ENCODE results near the gene APOO.

The APOO gene

DNA sequence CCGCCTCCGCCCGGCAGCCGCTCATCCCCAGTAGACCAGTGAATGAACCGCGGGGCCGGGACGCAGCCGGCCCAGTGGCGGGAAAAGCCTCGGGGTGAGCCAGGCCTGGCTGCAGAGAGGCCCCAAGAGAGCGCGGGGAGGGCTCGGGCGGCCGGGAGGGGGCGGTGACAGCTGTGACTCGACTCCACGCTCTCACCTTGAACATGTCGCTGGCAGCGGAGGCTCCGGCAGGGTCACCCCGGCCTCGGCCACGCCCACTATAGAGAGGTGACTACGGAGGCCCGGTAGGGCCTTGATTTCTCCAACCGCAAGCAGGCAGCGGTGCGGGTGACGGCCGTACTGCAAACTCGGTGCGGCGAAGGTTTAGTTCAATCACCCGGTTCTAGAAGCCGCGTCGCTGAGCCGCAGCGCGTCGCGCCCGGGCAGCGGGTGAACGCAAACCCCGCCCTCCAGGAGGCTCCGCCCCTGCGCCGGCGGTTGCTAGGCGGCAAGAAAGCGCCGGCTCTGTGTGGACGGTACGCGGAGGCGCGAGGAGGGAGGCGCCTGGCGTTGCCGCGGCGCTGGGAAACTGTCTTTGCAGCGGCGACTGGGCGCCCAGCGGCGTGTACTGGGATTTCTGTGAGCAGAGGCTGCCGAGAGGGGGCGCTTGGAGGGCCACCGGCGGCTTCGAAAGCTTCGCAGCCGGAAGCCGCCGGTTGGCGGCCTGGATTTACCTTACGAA lies at the start of gene APOO, which contains the start of gene CXorf58:
Gene APOO (minus strand): TSS at position 441 of the 721 bp plus-strand sequence. CDS start 236 bp downstream, at position 205.
Gene CXorf58 (plus strand): TSS at position 509 of the 721 bp plus-strand sequence. CDS start 2,297 bp downstream, outside the sequence.
- peak; percentile 79 to 84 for DNase-seq (ENCODE audit: low read depth in 2 of 2)

DNA sequence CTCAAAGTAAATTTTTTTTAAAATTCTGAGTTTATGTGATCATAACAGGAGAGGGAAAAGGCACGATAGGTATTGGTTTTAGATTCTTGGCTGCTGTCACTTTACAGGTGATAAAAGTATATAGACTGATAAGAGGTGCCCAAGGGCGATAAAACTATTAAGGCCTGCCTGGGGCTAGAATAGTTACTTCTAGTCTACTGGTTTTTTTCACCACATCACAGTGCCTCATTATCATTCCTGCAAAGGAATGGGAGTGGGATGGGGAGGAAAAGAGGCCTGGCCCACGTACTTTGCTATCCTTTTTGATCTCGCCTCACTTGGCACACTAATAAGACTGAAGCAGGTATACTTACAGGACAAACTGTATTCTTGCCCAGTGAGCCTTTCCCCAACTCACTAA lies 46.7 kb upstream of the APOO start:
- DNase-seq (ENCODE audit: low read depth in 2 of 2), result no peak

DNA sequence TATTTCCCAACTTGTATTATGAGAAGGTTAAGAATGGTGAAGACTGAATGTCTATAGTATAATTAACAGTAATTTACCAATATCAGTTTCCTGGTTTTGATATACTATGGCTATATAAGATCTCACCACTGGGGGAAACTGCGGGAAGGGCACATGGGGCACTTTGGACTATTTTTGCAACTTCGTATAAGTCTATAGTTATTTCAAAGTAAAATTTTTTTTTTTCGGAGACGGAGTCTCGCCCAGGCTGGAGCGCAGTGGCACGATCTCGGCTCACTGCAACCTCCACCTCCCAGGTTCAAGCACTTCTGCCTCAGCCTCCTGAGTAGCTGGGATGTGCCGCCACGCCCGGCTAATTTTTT lies 46.2 kb upstream of the APOO start:
- no peak for DNase-seq (ENCODE audit: low read depth in 2 of 2)

DNA sequence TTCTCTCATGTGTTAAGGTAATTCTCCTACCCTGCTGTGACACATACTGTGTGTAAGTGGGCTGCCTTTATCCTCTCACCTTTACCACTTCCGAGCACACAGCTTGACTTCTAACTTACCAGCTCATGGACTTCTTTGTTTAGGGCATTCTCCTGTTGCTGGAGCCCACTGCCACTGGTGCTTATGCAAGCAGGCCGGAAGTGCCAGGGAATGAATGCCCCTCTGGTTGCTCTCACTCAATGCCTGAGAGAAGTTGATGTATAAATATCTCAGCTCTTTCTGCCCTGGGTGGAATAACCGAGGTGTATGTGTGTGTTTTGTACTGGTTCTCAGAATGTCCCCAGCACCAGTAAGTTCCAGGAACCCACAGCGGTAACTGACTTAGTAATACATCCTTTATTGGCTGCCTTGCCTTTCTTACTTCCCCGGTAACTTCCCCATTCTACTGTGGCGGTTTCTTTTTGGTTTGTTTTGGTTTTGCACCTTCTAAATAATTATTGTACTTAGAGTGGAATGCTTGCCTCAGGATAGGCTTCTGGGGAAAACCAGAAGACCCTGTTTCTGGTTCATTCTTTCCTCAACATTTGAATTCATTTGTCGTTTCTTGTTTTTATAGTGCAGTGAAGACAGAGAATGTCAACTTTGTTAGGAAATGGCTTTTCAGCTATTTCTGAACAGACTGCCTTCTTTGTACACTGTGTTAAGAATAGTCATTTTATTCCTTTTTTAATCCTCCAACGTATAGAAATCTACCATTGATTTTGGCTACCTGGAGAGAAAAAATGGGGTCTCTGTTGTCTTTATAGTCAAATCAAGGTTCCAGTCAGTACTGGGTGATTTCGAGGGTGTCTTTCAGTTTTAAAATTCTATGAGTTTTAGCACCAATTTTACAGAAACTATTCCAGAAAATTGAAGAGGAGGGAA lies 45.5 kb upstream of the APOO start:
- peak in 1 of 2 donors; percentile 0 for DNase-seq (ENCODE audit: low read depth in 2 of 2)

DNA sequence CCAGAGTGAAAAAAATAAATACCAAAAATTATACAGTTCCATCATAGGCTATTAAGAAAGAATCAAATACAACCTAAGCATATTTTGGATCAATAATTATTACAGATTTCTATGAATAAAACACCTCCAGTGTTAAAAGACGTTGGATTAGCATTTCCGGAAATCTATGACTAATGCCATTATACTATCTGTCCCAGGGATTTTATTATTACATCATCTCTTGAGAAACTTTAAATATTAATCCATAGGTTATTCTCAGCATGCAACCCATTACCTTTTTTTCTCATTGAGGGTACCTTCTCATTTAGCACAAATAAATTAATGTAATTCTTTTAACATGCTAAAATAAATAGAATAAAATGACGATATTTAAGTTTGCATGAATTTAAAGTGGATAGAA lies 44.7 kb upstream of the APOO start:
- DNase-seq (ENCODE audit: low read depth in 2 of 2), result no peak

DNA sequence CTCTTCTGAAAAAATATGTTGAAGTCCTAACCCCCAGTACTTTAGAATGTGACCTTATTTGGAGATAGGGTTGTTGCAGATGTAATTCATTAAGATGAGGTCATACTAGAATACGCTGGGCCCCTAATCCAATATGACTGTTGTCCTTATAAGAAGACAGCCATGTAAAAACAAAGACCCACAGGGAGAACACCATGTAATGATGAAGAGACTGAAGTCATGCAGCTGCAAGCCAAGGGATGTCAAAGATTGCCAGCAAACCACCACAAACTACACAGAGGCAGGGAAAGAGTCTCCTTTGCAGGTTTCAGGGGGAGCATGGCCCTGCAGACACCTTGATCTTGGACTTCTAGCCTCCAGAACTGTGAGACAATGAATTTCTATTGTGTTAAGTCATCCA lies 37.5 kb upstream of the APOO start:
- no peak for DNase-seq (ENCODE audit: low read depth in 2 of 2)

DNA sequence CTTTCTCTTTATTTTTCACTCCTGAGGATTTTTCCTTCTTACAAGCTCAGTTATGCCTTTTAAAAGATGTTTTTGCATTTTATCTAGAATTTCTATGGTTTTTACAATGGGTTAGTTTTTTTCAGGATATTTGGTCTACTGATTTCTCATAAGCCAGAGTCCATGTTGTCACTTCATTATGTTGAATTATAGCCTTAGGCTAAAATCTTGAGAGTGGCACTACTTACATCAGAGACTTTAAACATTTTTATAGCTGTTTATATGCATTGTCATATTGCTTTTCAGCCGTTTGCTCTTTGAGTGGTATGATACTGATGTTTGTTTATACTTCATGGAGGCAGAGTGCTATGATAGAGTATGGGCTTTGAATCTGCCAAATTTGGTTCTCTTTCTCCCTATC lies 36.5 kb upstream of the APOO start:
- no peak for DNase-seq (ENCODE audit: low read depth in 2 of 2)

DNA sequence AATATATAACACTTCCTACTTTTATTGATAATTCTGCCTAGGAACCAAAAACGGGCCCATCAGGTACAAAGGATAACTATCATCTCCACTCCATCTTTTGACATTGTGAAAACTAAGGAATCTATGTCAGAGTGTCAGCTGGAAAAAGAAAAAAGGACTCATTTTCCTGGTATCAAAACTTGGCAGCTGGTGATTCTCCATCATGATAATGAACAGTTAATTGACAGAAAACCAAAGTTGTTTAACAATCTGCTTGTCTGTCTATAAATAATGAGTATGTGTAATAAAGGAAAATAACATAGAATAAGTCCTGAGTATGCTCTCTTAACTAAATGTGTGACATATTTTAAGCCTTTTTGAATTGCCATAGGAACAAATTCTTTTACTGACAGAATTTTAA lies 31.5 kb upstream of the APOO start:
- no peak for DNase-seq (ENCODE audit: low read depth in 2 of 2)

DNA sequence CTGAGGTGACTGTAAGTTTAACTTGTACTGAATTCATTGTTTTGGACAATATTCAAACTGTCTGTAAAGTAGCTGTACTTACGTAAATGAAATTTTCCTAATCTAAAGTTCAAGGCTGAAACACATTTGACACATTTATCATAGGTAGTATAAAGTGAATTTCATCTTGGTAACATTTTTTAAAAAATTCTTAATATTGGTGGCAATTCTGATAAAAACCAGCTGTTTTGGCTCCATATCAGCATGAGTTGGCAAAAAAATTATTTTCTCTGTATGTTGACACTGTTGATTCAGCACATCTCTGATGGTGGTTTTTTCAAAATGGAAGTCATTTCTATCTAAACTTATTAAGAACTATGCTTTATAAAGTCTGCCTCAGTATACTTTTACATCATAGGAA lies 31.0 kb upstream of the APOO start:
- DNase-seq (ENCODE audit: low read depth in 2 of 2), result no peak

DNA sequence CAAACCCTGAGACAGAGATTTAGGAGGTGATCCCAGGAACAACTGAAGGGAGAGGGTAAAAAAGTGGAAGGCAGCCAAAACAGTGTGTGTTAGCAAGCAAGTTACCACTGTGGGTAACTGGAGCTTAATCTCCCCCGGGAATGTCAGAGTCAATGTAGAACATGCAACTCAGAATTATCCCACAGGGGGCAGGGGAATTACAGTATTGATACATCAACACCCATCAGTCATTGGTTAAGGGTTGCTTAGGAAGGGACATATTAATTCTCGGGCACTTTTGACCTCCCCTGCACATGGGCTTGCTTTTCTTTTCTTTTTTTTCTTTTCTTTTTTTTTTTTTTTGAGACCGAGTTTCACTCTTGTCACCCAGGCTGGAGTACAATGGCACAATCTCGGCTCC lies 29.4 kb upstream of the APOO start:
- no peak for DNase-seq (ENCODE audit: low read depth in 2 of 2)

DNA sequence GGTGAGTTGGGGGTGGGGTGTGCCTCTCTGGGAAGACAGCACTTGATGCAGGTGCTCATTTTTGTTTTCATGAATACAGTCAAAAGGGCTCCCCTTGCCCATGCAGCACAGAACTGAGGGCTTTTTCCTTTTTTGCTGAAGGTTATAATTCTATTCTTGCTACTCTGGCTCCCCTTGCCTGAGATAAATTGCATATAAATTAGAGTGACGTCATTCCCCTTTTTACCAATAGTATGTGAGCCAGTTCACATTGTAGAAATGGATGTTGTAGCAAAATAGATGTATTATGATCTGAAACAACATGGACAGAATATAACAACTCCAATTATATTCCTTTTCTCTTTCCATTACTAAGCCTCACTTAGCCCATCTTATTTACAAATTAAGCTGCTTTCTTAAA lies 28.4 kb upstream of the APOO start:
- DNase-seq (ENCODE audit: low read depth in 2 of 2), result no peak

DNA sequence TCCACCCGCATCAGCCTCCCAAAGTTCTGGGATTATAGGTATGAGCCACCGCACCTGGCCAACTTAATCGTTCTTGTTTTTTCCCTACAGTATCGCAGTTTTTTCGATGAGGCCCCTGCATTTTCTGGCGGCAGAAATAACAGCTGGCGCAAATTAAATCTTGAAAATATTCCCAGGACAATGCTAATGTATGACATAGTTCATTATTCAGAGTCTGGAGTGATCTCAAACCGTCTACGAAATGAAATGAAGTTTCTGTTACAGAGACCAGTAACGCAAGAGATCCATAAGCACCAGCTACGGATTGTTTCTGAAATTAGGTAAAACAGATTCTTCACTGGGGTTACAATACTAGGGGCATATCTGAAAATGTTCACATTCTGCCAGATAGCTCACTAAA lies 27.4 kb upstream of the APOO start:
- no peak for DNase-seq (ENCODE audit: low read depth in 2 of 2)

DNA sequence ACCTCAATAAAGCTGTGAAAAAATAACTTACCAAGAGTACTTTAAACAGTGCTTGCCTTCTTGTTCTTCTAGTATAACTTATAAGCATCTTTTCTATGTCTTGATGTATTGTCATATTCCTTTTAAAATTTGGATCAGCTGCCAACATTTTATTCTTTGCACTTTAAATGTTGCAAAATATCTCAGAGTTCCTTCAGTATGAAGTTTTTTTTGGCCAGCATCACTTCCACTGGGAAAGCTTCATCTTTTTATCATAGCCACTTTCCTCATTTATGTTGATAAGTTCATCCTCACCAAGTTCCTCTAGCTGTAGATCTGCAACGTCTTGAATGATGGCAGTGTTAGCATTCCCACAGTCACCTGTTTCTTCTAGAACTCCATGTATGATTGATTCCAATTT lies 24.3 kb upstream of the APOO start:
- no peak for DNase-seq (ENCODE audit: low read depth in 2 of 2)

DNA sequence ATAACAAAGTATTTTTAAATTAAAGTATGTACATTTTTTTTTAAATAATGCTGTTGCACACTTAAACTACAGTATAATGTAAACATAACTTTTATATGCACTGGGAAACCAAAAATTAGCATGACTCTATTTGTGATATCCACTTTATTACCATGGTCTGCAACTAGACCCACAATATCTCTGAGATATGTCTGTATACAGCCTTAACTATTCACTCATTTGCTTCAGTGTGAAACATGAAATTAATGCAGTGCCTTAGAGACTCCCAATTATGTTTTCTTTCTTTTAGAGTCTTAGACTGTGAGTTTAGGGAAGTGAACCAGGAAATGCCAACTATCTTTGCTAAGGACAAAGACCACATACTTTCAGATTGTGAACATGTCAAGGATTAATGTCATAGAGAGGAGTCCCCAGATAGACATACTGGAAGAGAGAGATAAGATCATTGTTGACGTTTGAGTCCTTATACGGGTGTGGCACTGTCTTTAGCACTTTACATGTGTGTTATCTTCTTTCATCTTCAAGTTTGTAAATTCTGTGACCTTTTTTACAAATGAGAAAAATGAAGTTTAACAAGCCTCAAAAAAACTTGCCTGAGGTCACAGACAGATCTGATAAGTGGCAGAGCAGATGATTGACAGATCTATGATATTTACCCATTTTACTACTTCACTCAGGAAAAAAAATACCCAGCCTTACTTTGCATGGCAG lies 23.3 kb upstream of the APOO start:
- DNase-seq (ENCODE audit: low read depth in 2 of 2), result no peak

DNA sequence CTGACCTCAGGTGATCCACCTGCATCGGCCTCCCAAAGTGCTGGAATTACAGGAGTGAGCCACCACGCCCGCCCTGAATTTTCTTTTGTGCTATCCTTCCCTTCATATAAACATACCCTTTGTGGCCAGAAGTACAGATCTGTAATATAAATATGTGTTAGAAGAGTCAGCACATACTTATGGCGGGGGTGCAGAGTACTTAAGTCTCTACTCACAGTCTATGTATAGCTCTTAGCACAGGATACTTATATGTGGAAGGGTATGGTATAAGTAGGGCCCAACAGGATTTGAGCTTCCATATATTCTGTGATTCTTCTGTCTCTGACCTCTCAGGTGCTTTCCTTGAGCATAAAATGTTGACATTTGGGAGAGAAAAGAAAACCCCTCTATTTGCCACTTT lies 18.3 kb upstream of the APOO start:
- no peak for DNase-seq (ENCODE audit: low read depth in 2 of 2)

DNA sequence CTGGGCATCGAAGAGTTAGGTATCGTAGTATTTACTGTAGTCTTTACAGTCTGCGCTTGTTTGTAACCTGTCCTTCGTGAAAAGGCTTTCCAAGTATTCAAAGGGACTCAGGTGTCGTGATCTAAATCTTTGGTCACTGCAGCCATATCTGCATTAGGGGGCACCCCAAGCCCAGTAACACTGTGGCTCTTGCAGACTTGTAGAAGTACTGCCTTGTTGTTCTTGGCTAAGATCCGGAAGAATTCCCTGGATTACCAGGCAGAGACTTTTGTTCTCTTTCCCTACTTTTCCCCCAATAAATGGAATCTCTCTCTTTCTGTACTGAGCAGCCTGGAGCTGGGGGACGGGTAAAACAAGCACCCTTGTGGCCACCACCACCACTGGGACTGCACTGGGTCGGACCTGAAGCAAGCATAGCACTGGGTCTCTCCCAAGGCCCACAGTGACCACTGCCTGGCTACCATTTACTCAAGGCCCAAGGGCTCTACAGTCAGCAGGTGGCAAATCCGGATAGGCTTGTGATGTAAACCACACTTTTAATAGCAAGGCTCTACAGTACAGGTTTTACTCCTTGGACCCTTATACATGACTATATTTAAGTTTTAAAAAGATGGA lies 12.1 kb upstream of the APOO start:
- DNase-seq (ENCODE audit: low read depth in 2 of 2), result no peak

DNA sequence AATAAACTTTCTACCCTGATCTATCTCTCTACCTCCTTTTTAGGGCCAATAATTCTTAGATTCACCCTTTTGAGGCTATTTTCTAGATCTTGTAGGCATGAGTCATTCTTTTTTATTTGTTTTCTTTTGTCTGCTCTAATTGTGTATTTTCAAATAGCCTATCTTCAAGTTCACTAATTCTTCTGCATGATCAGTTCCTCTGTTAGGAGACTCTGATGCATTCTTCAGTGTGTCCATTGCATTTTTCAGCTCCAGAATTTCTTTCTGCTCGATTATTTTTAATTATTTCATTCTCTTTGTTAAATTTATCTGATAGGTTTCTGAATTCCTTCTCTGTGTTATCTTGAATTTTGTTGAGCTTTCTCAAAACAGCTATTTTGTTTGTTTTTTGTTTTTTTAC lies 11.4 kb upstream of the APOO start:
- DNase-seq (ENCODE audit: low read depth in 2 of 2), result no peak

DNA sequence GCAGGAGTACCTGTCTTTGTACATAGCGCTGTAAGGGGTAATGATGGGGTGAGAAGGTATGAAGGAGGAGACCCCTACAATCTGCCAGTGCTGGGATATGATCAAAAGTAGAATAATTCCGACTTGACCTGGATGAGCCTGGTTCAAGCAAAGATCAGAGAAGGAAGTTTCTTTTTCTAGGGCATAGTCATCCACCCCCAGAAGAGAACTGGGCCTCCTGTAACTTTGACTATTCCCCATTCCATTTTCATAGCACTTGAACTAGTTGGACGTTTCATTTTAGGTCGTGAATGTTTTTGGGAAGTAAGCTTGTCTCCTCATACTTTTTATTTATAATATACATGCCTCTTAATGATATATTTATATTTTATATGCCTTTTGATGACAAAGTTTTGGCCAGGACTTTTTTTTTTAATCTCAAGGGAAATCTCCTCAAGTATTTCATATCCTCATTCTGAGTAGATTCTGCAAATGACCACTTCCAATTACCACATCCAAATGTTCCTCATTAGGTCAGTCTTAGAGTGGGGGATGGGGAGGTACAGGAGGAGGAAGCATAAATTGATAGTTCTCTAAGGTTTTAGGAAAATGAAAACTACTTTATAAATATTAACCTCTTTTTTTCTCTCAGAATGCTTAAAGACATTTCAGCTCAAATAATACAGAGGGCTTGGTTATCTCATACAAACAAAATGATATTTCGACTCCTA lies 3.5 kb upstream of the APOO start:
- no peak for DNase-seq (ENCODE audit: low read depth in 2 of 2)

DNA sequence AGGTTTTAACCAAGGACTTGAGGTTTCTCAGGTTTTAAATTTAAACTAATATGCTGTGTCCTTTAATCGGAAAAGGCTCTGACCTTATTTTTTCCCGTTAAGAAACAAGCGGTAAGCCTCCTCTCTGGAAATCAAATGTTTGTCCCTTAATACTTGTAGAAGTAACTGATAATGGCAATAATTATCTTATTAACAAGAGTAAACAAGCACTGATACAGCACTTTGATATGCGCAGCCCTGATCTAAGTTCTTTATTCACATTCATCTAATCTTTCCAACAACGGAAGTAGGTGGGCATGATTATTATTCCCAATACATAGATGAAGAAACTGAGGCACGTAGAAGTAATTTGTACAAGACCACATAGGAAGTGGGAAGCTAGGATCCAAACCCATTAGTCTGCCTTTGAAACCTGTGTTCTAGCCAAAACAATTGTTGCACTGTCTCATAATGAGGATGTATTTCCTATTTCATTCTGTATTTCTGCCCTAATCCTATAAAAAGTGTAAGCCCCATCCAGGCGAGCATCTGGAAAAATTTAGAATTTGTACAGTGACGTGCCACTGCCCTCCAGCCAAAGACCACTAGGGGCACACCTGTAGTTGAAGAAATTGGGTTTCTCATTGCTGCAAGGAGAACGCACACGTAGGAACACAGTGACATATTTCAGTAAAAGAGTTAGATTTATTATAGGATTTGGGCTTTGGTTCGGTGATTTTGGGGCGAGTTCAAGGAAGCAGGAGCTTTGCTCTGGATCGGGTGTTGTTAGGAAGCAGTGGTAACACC lies 674 bp upstream of the APOO start:
- DNase-seq (ENCODE audit: low read depth in 2 of 2), result no peak

DNA sequence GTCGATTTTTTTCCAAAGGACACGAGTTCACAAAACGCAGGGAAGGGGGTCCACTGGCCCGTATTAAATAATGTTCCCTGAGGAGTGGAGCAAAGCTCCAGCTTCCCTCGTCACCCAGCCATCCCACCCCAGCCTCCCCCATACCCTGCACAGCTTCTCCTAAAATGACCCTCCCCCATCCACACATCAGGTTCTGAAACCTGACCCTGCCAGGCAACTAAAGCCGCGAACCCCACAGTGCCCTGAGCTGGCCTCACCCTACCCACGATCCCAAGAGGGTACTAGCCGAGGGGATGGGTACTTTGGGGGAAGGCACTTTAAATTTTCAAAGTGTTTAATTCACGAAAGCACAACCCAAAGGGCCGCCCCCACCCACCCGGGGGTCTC lies 634 bp downstream of the APOO start:
- DNase-seq (ENCODE audit: low read depth in 2 of 2), result no peak

DNA sequence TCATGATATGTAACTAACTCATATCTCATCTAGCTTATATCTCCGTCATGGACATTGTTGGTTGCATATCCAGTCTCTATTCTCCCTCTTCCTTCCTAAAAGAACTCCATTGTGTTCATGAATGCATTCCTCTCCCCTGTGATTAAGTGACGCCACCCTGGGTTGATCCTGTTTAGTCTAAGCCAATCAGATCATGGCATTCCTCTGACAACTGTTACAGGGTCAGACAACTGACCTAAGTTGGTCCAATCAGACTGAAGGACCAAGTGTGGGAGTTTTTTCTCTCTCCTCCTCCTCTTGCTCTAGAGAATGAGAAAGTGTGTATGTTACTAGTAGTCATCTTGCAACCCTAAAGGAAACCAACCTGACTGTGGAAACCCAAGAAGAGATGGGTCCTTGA lies 3.6 kb downstream of the APOO start:
- no peak for DNase-seq (ENCODE audit: low read depth in 2 of 2)
